GM18873 (cell line): Measurements from ENCODE around the gene ZNF768.
A peak's percentile ranks its signal among the peaks of the same experiment; 100 is the strongest.

Experiments
- ATAC-seq: cut with Tn5 transposase; IDR thresholded peaks from one replicate; pipeline ENCODE4 v1.9.1; 2021; ENCODE audit warnings: mild to moderate bottlenecking, moderate library complexity, moderate number of reproducible peaks; ENCODE audit not compliant: unreplicated experiment, low FRiP score

The ZNF768 gene

DNA sequence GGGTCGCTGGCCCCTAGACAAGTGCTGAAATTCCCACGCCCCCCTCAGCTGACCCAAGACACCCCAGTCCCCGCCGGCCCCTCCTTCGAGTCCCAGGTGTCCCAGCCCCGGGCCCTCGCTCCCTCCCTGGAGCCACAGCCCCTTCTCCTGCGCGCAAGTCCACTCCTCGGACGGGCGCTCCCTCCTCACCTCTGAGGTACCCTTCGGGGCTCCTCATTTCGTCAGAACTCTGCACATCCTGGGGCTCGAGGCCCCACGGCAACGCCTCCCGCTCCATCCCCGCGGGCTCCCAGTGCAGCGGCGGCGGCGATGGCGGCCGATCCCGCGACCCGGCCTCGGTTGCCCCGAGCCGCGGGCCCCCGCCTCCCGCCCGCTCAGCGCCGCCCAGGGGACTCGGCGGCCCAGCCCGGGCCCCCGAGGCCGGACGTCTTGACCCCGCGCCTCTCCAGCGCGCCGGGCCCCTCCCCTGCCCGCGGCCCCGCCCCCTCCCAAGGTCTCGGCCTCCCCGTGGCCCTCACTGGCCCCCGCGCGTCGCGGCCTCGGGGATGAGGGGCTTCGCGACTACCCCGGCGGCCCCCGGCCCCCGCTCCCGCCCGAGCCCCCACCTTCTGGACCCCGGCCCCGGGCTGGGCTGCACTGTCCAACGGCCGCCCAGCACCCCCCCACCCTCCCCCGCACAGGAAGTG lies at the start of gene ZNF768:
Gene ZNF768 (minus strand): TSS at position 430 of the 686 bp plus-strand sequence. CDS start 153 bp downstream, at position 277.
- ATAC-seq: no peak

DNA sequence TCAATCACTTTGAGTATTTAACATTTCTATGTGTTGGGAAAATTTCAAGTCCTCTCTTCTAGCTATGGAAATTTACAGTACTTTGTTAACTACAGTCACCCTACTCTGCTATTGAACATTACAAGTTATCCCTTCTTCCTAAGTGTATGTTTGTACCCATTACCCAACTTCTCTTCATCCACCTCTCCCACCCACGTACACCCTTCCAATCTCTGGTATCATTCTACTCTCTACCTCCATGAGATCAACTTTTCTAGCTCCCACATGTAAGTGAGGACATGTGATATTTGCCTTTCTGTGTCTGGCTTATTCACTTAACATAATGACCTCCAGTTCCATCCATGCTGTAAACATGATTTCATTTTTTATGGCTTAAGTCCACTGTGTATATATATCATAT lies 48.3 kb upstream of the ZNF768 start:
- ATAC-seq: no peak

- ATAC-seq: peak; percentile 61
Measured at GRCh38 chr16:30571445-30572322, 45.3 kb upstream of the ZNF768 start, which contains the start of gene ZNF688. TSS of gene ZNF688 (minus strand) at chr16:30571714. CDS start at chr16:30571629, 85 bp downstream.

- no peak for ATAC-seq
Measured at GRCh38 chr16:30570636-30571444, 44.5 kb upstream of the ZNF768 start.

DNA sequence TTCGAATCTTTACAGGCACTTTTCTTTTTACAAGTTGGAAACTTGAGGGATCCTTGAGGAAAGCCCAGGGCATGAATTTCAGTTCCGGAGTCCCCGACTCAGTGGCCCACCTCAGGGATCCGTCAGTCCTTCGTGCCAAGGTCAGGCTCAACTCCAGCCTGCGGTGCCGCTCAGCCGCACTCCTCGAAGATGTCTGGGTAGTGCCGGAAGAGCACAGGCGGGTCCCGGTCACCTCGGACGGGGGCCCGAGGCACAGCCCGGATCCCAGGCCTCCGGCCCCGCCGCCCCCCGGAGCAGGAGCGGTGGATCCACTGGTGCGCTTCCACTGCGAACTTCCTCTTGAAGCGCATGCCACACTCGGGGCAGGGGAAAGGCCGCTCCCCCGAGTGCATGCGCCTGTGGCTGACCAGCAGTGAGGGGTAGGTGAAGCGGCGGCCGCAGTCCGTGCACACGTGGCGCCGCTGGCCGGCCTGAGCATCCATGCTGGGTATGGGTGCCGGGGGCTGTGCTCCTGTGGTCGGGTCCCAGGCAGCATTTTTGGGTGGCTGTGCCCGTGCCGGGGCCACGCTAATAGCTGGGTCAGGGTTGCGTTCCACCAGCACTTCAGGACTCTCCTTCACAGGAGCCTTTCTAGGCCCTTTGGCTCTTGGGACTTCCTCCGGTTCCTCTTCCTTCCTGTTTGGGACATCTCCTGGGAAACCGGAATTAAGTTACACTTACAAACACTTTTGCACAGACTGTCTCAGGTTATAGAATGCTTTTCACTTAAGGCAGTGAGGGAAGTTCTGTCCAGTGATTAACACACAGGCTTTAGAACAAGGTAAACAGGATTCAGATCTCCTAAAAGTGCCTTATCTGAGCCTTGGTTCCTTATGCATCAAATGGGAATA lies 43.6 kb upstream of the ZNF768 start:
- no peak for ATAC-seq

- no peak for ATAC-seq
Measured at GRCh38 chr16:30569281-30569680, 42.9 kb upstream of the ZNF768 start.

GRCh38 chr16:30567991-30568638 lies 41.7 kb upstream of the ZNF768 start:
- peak; percentile 37 for ATAC-seq

DNA sequence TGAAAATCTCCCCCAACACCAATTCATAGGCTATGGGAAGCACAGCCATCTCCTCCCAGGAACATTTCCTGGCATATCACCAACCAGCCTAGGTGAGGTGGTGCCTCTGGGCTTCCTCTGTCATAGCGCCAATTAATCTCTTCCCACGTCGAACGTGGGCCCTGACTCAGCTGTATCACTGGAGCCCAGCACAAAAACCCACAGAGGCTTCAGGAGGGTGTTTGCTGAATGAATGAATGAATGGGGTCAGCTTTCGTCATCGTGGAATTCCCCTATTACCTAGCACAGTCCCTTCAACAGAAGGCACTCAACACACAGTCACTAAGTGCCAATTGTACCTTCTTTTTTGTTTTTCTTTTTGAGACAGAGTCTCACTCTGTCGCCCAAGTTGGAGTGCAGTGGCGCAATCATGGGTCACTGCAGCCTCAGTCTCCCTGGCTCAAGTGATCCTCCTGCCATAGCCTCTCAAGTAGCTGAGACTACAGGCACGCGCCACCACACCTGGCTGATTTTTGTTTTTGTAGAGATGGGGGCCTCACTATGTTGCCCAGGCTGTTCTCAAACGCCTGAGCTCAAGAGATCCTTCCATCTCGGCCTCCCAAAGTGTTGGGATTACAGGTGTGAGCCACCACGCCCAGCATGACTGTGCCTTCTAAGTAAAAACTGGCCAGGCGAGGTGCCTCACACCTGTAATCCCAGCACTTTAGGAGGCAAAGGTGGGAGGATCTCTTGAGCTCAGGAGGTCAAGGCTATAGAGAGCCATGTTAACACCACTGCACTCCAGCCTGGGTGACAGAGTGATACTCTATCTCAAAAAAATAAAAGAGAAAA lies 41.0 kb upstream of the ZNF768 start:
- ATAC-seq: no peak

DNA sequence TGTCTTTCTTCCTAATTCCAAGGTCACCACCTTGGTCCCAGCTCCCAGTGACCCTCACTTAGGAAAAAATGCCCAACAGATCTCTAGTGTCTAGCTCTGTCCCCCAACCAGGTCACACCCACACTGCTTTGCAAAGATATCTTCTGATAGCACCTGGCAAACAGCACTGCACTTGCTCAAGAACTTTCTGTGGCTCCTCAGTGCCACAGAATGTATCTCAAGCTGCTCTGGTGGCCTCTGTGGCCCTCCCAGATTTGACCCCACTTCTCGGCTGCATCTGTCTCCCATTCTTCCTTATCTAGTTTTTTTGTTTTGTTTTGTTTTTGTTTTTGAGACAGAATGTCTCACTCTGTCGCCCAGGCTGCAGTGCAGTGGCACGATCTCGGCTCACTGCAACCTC lies 40.2 kb upstream of the ZNF768 start:
- no peak for ATAC-seq

DNA sequence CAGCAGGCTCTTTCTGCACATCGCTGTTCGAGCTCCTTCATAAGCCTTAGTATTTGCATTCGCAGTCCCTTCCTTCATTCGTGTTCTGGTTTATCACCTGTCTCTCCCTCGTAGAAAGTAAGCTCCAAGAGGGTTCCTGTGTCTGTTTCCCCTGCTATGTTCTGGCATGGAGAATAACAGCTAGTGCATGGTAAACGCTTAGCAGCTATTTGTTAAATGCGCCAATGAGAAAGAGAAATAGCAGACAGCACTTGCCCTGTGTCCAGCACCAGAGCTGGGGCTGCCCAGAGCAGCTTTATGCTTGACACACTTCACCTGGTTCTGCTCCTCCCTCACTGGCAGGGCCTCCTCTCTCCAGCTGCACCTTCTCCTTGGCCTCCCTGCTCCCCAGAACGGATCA lies 39.6 kb upstream of the ZNF768 start:
- ATAC-seq: no peak

DNA sequence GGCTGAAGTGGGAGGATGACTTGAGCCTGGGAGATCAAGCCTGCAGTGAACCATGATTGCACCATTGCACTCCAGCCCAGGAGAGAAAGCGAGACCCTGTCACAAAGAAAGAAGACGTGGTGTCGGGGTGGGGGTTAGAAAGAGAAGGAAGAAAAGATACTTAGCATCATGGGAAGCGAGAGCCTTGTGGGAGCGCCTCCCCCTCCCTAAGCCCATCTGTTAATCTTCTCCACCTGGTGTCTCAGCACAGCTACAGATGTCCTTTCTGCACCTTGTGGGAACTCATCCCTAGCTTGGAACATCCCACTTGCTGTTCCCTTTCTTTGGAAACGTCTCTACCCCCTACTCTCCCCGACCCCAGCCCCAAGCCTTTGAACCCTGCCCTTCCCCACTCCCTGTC lies 39.2 kb upstream of the ZNF768 start:
- ATAC-seq: no peak

- no peak for ATAC-seq
Measured at GRCh38 chr16:30562021-30562420, 35.7 kb upstream of the ZNF768 start.

DNA sequence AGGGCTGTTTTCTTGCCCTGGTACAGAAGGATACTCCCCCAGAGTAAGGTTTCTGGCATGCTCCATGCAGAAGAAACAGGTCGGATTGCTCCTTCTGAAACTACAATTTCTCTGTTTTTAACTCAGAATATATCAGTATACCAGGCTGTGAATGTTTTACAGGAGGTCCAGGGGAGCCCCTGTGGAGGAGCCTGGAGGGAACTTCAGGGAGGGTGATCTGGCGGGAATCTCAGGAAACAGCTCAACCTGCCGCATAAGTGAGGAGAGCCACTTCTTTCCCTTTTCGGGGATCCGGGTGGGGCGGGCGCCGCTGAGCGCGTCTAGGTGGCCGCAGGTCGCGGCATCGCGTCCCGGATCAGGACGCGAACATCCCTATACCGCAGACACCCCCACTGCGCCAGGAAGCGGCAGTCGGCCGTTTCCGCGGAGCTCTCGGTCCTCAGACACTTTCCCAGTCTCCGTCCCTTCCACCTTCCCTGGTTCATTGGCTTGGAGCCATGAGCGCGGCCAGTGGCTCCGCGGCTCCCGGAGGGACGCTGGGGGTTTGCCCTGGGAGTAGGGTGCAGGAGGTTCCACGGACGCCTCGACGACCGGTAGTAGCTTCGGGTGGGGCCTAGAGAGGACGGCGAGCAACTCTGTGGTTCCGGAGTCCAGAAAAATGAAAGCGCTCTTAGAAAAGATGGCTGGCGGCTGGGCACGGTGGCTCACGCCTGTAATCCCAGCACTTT lies 34.9 kb upstream of the ZNF768 start:
- no peak for ATAC-seq

DNA sequence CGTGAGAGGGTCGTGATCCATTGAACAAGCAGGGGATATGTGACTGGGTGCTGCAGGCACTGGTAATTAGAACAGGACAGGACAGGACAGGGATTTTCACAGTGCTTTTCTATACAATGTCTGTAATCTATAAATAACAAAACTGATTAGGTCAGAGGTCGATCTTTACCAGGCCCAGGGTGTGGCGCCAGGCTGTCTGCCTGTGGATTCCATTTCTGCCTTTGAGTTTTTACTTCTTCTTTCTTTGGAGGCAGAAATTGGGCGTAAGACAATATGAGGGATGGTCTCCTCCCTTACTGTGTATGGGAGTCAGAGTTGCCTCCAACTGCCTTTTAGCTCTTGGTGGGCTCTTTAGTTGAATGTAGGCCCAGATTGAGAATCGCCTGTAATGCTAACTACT lies 33.3 kb upstream of the ZNF768 start:
- ATAC-seq: no peak

DNA sequence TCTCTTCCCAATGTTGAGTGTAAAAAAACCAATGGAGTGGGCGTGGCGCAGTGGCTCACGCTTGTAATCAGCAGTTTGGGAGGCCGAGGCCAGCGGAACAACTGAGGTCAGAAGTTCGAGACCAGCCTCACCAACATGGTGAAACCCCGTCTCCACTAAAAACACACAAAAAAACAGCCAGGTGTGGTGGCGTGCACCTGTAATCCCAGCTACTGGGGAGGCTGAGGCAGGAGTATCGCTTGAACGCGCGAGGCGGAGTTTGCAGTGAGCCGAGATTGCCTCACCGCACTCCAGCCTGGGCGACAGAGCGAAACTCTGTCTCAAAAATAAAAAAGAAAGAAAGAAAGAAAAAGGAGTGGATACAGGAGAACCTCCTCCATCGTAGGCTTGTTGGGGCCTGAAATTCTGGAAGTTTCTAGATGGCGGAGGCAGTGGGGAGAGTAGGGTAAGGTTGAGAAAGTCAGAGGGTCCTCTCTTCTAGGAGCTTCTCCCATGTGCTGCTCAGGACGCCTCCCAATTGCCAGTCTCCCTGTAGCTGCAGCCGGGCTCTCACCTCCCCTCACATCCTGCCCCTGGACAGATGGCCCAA lies 32.5 kb upstream of the ZNF768 start:
- no peak for ATAC-seq

GRCh38 chr16:30557957-30558788 lies 31.8 kb upstream of the ZNF768 start, which contains the start of gene ZNF764:
TSS of gene ZNF764 (minus strand) at chr16:30558374. CDS start at chr16:30558182, 192 bp downstream.
- ATAC-seq: peak; percentile 70

DNA sequence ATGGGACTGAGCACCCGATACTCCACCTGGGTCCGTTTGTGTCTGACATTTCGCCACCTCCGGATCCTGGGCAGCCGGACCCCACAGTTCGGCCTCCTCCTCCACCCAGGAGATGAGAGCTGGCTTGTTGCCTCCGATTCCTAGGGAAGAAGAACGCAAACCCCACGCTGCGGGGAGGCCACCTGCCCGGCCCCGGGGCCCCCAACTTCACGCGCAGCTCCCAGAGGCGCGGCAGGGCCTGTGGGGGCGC lies 31.3 kb upstream of the ZNF768 start:
- peak; percentile 12 for ATAC-seq
